ENCODE results near the gene C11orf58.

C11orf58 gene

DNA sequence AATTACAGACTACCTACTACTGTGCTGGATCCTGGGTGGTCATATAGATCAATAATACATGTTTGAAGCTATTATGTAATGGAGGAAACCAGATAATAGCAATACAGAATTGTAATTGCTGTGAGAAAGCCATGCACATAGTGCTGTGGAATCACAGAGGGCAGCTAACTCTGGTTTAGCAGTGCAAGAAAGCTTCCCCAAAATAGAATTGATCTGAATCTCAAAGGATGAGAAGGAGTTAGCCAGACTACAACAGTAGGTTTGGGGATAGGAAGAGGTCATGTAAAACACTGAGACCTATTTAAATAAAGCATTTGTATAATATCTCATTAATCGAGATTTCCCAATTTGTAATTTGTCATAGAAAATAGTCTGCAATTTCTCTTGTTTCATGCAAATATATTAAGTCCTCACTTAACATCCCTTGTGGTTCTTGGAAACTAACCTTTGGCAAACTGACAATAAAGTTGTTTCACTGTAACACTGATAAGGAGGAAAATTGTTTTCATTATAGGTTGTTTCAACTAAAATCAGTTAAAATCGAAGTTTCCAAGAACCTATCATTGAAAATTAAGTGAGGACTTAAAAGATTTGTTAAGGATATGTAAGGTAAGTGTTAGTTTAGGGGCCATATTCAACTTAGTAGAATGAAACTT lies 7.6 kb downstream of the C11orf58 start:
- TF ChIP-seq, protein P1, sequence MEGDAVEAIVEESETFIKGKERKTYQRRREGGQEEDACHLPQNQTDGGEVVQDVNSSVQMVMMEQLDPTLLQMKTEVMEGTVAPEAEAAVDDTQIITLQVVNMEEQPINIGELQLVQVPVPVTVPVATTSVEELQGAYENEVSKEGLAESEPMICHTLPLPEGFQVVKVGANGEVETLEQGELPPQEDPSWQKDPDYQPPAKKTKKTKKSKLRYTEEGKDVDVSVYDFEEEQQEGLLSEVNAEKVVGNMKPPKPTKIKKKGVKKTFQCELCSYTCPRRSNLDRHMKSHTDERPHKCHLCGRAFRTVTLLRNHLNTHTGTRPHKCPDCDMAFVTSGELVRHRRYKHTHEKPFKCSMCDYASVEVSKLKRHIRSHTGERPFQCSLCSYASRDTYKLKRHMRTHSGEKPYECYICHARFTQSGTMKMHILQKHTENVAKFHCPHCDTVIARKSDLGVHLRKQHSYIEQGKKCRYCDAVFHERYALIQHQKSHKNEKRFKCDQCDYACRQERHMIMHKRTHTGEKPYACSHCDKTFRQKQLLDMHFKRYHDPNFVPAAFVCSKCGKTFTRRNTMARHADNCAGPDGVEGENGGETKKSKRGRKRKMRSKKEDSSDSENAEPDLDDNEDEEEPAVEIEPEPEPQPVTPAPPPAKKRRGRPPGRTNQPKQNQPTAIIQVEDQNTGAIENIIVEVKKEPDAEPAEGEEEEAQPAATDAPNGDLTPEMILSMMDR (IDR thresholded peaks at IDR 0.05; ENCODE audit: low read depth, low read length), result no peak
- no peak for DNase-seq
- H3K4me1 ChIP-seq, result no peaks in the 10 kb centered on the region
- peaks cover 4% of the 10 kb centered on the region for H3K36me3 ChIP-seq
- H3K9me3 ChIP-seq, result no peaks in the 10 kb centered on the region
- no peak overlapping the region for H3K4me3 ChIP-seq (ENCODE audit: low read depth, low read length)
- no peaks in the 10 kb centered on the region for H3K27me3 ChIP-seq

DNA sequence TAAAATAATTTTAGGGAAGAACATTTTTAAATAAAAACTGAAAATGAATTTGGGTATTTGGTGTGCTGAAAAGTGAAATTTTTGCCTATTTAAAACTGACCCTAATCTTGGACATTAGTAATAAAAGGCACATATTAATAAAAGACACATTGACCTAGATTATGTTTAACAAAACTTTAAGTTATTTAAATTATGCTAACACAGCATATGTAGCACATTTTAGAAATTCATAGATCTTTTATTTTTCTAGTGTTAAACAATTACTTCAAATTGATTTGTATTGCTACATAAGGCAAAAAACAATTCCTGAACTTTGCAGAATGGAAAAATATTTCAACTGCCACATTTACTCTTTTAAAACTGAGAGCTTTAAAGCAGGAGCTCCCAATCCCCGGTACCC lies 10.6 kb downstream of the C11orf58 start:
- H3K27me3 ChIP-seq, result no peaks in the 10 kb centered on the region
- H3K36me3 ChIP-seq, result peaks cover 11% of the 10 kb centered on the region
- TF ChIP-seq, protein P1 (IDR thresholded peaks at IDR 0.05; ENCODE audit: low read depth, low read length), result no peak
- H3K9me3 ChIP-seq, result no peaks in the 10 kb centered on the region
- no peak overlapping the region for H3K4me3 ChIP-seq (ENCODE audit: low read depth, low read length)
- DNase-seq, result no peak
- H3K4me1 ChIP-seq, result no peaks in the 10 kb centered on the region

DNA sequence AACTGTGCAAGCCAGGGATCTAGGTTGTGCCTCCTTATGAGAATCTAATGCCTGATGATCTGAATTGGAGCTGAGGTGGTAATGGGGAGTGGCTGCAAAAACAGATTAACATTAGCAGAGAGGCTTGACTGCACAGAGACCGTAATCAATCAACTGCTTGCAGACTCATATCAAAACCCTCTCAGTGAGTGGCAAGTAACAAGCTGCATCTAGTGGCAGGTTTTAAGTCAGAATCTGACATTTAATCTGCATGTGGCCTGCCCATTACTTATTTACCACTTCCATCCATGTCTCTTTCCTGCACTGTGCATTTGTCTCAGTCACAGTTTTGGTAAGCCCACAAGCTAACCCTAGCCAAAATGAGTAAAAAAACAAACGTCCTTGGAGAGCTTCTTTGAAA lies 11.2 kb downstream of the C11orf58 start:
- Histone ChIP-seq H3K4me3 (ENCODE audit: low read depth, low read length) (no peak overlapping the region), H3K27me3 (no peaks in the 10 kb centered on the region), H3K9me3 (no peaks in the 10 kb centered on the region), H3K4me1 (no peaks in the 10 kb centered on the region), H3K36me3 (peaks cover 11% of the 10 kb centered on the region)
- TF ChIP-seq, protein P1 (IDR thresholded peaks at IDR 0.05; ENCODE audit: low read depth, low read length), result no peak
- DNase-seq, result no peak

DNA sequence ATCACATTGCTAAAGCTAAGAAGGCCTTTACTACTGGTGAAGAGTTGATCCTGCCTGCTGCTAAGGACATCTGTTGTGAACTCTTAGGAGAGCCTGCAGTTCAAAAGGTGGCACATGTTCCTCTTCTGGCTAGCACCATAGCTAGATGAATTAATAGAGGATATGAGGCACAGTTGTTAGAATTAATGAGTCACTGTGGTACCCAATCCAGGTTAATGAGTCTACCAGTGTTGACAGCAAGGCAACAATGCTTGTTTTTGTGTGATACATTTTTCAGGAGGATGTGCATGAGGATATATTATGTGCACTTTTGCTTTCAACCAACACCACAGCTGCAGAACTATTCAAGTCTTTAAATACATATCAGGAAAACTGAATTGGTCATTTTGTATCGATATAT lies 12.0 kb downstream of the C11orf58 start:
- DNase-seq, result no peak
- H3K4me1 ChIP-seq, result no peaks in the 10 kb centered on the region
- no peak overlapping the region for H3K4me3 ChIP-seq (ENCODE audit: low read depth, low read length)
- H3K9me3 ChIP-seq, result no peaks in the 10 kb centered on the region
- TF ChIP-seq, protein P1 (IDR thresholded peaks at IDR 0.05; ENCODE audit: low read depth, low read length), result no peak
- no peaks in the 10 kb centered on the region for H3K27me3 ChIP-seq
- peaks cover 9% of the 10 kb centered on the region for H3K36me3 ChIP-seq

DNA sequence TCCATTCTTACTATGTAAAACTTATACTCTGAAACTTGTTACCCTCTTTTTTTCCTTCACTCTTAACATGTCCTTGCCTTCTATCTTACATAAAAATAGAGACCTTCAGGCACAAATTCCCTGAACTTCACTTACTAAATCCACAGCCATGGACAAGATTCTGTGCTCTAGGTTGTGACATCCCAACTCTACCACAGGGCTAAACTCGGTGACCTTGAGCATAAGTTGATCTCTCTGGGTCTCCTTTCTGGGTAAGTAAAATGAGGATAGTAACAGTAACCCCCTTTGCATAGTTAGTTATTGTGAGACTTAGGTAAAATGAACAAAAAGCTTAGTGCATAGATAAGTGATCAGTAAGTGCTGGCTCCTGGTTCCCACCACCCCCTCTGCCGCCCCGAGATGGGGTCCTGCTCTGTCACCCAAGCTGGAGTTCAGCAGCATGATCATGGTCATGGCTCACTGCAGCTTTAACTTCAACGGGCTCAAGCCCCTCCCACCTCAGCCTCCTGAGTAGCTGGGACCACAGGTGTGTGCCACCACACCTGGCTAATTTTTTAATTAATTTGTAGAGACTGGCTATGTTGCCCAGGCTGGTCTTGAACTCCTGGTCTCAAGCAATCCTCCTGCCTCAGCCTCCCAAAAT lies 20.1 kb downstream of the C11orf58 start:
- Histone ChIP-seq H3K36me3 (peaks cover 6% of the 10 kb centered on the region; the same call in 1 of the 2 replicates), H3K9me3 (no peaks in the 10 kb centered on the region), H3K4me1 (no peaks in the 10 kb centered on the region), H3K27me3 (no peaks in the 10 kb centered on the region), H3K4me3 (ENCODE audit: low read depth, low read length) (no peak overlapping the region)
- no peak for DNase-seq
- TF ChIP-seq, protein P1 (IDR thresholded peaks at IDR 0.05; ENCODE audit: low read depth, low read length), result no peak

DNA sequence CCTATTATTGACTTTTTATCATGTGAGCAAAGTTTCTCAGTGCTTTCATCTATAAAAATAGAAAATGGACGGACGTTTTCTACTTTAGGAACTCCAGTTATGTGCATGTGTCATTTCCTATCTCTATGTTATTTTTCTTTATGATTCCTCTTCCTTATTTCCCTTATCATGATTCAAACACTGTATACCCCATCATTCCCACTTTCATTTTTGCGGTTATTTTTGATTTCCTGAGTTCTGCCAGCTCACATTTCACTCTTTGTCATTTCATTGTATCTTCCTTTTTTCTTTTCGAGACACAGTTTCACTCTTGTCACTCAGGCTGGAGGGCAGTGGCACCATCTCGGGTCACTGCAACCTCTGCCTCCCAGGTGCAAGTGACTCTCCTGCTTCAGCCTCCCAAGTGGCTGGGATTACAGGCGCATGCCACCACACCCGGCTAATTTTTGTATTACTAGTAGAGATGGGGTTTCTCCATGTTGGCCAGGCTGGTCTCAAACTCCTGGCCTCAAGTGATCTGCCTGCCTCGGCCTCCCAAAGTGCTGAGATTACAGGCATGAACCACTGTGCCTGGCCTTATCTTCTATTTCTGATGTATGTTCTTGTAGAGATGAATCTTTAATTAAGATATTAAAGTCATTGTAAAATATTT lies 21.5 kb downstream of the C11orf58 start:
- Histone ChIP-seq H3K27me3 (no peaks in the 10 kb centered on the region), H3K36me3 (no peaks in the 10 kb centered on the region), H3K4me3 (ENCODE audit: low read depth, low read length) (no peak overlapping the region), H3K4me1 (no peaks in the 10 kb centered on the region), H3K9me3 (no peaks in the 10 kb centered on the region)
- DNase-seq, result no peak
- TF ChIP-seq, protein P1 (IDR thresholded peaks at IDR 0.05; ENCODE audit: low read depth, low read length), result no peak
